T-cell (primary cell): ENCODE measurements around the gene C2CD4A. TPM values are rescaled to one million over a fixed set of nuclear protein-coding genes. Genes with fewer than 3 reads are reported as not detected.

Experiments used
- ATAC-seq, 4 experiments: fragments of 200-7000 bp in 3 of 4; fragments of 150-1000 bp in 1 of 4; cut with Tn5 transposase; replicated peaks in 1 of 4; 1 replicate in 3 of 4; 2 replicates in 1 of 4; pipeline ENCODE4 v1.10.0; 2021; ENCODE audit warnings: moderate library complexity in 3 of 4, mild to moderate bottlenecking in 2 of 4, moderate number of reproducible peaks in 1 of 4
- CTCF ChIA-PET, 2 donors: fragments of 300-600 bp; sonication (Branson Sonifier 250); formaldehyde crosslinking; loops; one replicate each; lab custom pipeline; 2022; ENCODE audit warnings: antibody characterized with exemption in 2 of 2; lab: Charles Lee
- POLR2A ChIA-PET, 2 donors: fragments of 300-600 bp; sonication (Branson Sonifier 250); formaldehyde crosslinking; loops; one replicate each; lab custom pipeline; 2022; ENCODE audit warnings: antibody characterized with exemption in 2 of 2; lab: Charles Lee
- DNase-seq, 35 experiments: peaks; one replicate each; pipeline versions ENCODE4 v3.0.0 to v3.0.0-alpha.2; 2013 to 2023
- H3K27ac ChIP-seq: one replicate; pipeline ENCODE4 v1.5.1; 2013; ENCODE audit warnings: low read length
- H3K27me3 ChIP-seq, 2 experiments: replicated peaks in 1 of 2; 1 replicate in 1 of 2; 2 replicates in 1 of 2; pipeline versions ENCODE4 v1.6.1 to v1.7.0; 2013; ENCODE audit warnings: low read length in 1 of 2, mixed read lengths in 1 of 2; ENCODE audit not compliant: control insufficient read depth in 2 of 2, insufficient read depth in 2 of 2; ENCODE audit errors: extremely low read depth in 1 of 2
- H3K36me3 ChIP-seq, 2 donors: 1 replicate in 1 of 2; 2 replicates in 1 of 2; pipeline versions ENCODE4 v1.6.1 to v1.7.0; 2013; ENCODE audit warnings: low read length in 1 of 2; ENCODE audit not compliant: control insufficient read depth in 2 of 2, insufficient read depth in 1 of 2; ENCODE audit errors: extremely low read depth in 1 of 2
- H3K4me1 ChIP-seq, 2 experiments: 1 replicate in 1 of 2; 2 replicates in 1 of 2; pipeline versions ENCODE4 v1.6.1 to v1.7.0; 2013; ENCODE audit warnings: low read length in 2 of 2, mixed read lengths in 1 of 2; ENCODE audit not compliant: insufficient read depth in 2 of 2, control insufficient read depth in 1 of 2; ENCODE audit errors: extremely low read depth in 1 of 2
- H3K4me3 ChIP-seq, 2 donors: 1 replicate in 1 of 2; 2 replicates in 1 of 2; pipeline versions ENCODE4 v1.5.1 to v1.7.0; 2013; ENCODE audit warnings: mild to moderate bottlenecking in 2 of 2, low read length in 1 of 2, moderate library complexity in 1 of 2; ENCODE audit not compliant: control insufficient read depth in 1 of 2; ENCODE audit errors: extremely low read depth in 1 of 2
- H3K9me3 ChIP-seq: 2 replicates; pipeline ENCODE4 v1.7.0; 2013
- H3K27ac Mint-ChIP-seq, 2 donors: one replicate each; pipeline ENCODE4 v1.8.0; 2020 to 2021; ENCODE audit warnings: mild to moderate bottlenecking in 2 of 2, mixed read lengths in 2 of 2
- H3K27me3 Mint-ChIP-seq, 2 donors: one replicate each; pipeline ENCODE4 v1.8.0; 2021 to 2022; ENCODE audit warnings: mixed read lengths in 2 of 2
- H3K36me3 Mint-ChIP-seq: one replicate; pipeline ENCODE4 v1.8.0; 2021; ENCODE audit warnings: mixed read lengths
- H3K4me1 Mint-ChIP-seq, 3 donors: one replicate each; pipeline ENCODE4 v1.8.0; 2020 to 2022; ENCODE audit warnings: mixed read lengths in 3 of 3, mild to moderate bottlenecking in 1 of 3
- H3K4me3 Mint-ChIP-seq, 3 donors: one replicate each; pipeline ENCODE4 v1.8.0; 2020 to 2022; ENCODE audit warnings: mild to moderate bottlenecking in 3 of 3, mixed read lengths in 3 of 3, moderate library complexity in 3 of 3
- H3K9me3 Mint-ChIP-seq, 3 donors: one replicate each; pipeline ENCODE4 v1.8.0; 2020 to 2022; ENCODE audit warnings: mixed read lengths in 3 of 3
- WGBS: methylation state at CpG from one replicate; pipeline ENCODE4 v1.1.5; 2013; ENCODE audit warnings: missing lambda C conversion rate; ENCODE audit not compliant: insufficient coverage; 5-methylcytosine and 5-hydroxymethylcytosine counted together
- total RNA-seq, 35 experiments: library from RNA in 6 of 35; stranded (reverse) in 6 of 35; fragments of 120-200 nt in 1 of 35; gene quantifications; one replicate each; pipeline versions ENCODE4 v1.2.1 to v1.2.4 and lab custom pipeline; 2013 to 2026

Gene C2CD4A
- total RNA-seq, 5 donors from 2014 or later (not counting 1 experiment from before 2014, with no cell fraction given), result not detected

DNA sequence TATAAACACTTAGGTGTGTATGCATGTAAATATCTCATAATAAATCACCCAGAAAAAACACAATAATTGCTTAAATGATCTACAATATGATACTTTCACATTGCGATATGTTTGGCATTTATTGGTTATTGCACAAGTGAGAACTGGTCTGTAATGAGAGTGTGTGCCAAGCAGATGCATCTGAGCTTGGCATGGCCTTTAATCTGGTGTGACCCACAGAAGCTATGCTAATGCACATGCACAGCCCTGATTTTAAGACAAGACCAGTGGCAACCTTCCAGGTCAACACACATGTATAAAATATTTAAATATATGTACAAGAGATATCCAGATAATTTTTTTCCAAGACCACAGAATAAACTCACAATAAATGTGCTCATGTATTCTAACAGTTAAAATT lies 42.7 kb downstream of the C2CD4A start:
- CTCF ChIA-PET, result no interaction called here
- Mint-ChIP-seq H3K27ac (no peak overlapping the region), H3K9me3 (no peaks in the 10 kb centered on the region)

DNA sequence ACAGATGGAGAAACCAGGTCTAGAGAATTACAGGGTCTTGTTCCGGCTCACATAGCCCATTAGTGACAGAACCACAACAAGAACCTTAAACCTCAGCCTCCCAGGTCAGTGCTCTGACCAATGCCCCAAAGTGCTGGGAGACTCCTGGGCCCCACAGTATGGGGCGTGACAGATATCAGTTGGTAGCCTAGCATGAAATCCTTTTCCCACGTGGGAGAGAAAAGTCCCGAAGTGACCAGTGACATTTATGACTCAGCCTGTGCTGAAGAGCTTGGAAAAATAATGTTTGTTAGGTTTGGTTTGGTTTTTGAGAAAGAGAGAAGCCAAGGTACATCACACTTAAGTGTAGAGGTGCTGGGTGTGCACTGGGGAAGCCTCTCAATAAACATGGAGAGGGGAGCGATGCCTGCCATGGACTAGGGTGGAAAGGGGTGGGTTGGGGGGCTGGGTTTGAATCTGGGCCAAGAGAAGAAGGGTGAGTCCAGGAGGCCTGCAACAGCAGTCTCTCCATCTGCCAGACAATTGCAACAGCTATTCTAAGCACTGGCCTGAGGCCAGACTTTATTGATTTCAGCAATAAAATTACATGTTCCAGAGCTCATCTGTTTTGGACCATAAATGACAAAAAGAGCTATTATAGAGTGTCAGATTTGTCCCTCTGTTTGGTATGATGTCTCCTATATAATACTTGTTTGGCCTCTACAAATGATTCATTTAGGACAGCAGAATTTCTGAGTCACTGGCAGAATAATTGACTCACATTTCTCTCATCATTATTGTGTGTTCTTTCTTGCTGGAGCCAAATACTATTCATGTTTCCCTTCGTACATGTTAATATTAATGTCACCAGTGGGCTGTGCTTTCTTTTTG lies 43.4 kb downstream of the C2CD4A start:
- Histone ChIP-seq H3K27ac (no peak overlapping the region), H3K4me1 (no peaks in the 10 kb centered on the region), H3K9me3 (no peaks in the 10 kb centered on the region), H3K27me3 (peaks cover 0 to 12% of the 10 kb centered on the region in 2 experiments), H3K4me3 (no peak overlapping the region), H3K36me3 (no peaks in the 10 kb centered on the region)
- Mint-ChIP-seq H3K27me3 (peaks cover 11 to 18% of the 10 kb centered on the region in 2 donors), H3K27ac (no peak overlapping the region), H3K9me3 (no peaks in the 10 kb centered on the region), H3K36me3 (no peaks in the 10 kb centered on the region), H3K4me3 (no peak overlapping the region), H3K4me1 (no peaks in the 10 kb centered on the region)
- WGBS, result 64% methylated on average over 4 of the region's 6 CpGs
- no peak for ATAC-seq
- ChIA-PET POLR2A (interaction anchor here in 1 of 2 donors (0.6 kb wide), 1 partner anchor 8 kb away, joined by 3 read pairs; no protein-coding TSS in a partner anchor), CTCF (no interaction called here)
- no peak for DNase-seq

More for the DNA sequence above, 42.7 kb downstream of the C2CD4A start:
- Mint-ChIP-seq H3K36me3 (no peaks in the 10 kb centered on the region), H3K4me3 (no peak overlapping the region), H3K4me1 (no peaks in the 10 kb centered on the region), H3K27me3 (peaks cover 11 to 18% of the 10 kb centered on the region in 2 donors)
- Histone ChIP-seq H3K36me3 (no peaks in the 10 kb centered on the region), H3K4me3 (no peak overlapping the region), H3K9me3 (no peaks in the 10 kb centered on the region), H3K4me1 (no peaks in the 10 kb centered on the region), H3K27me3 (peaks cover 0 to 12% of the 10 kb centered on the region in 2 experiments), H3K27ac (no peak overlapping the region)
- DNase-seq (no peak), ATAC-seq (no peak)
- POLR2A ChIA-PET, result no interaction called here
- WGBS, result no CpG with 5 or more reads among the region's 1 CpG

GRCh38 chr15:62112081-62112480 lies 45.3 kb downstream of the C2CD4A start:
- H3K27ac Mint-ChIP-seq, result no peak overlapping the region
- no peaks in the 10 kb centered on the region for H3K36me3 ChIP-seq
- no peaks in the 10 kb centered on the region for H3K4me1 Mint-ChIP-seq
- H3K9me3 Mint-ChIP-seq, result no peaks in the 10 kb centered on the region
- H3K4me3 ChIP-seq, result no peak overlapping the region
- POLR2A ChIA-PET, result no interaction called here
- H3K4me3 Mint-ChIP-seq, result no peak overlapping the region
- no peak overlapping the region for H3K27ac ChIP-seq
- no peak for DNase-seq
- 100% methylated on average over 1 of the region's 4 CpGs for WGBS
- H3K27me3 Mint-ChIP-seq, result peaks cover 11% of the 10 kb centered on the region in 2 donors
- peaks cover 0 to 12% of the 10 kb centered on the region in 2 experiments for H3K27me3 ChIP-seq
- CTCF ChIA-PET, result no interaction called here
- no peak for ATAC-seq
- no peaks in the 10 kb centered on the region for H3K36me3 Mint-ChIP-seq
- H3K9me3 ChIP-seq, result no peaks in the 10 kb centered on the region
- no peaks in the 10 kb centered on the region for H3K4me1 ChIP-seq

GRCh38 chr15:62112616-62113593 lies 46.1 kb downstream of the C2CD4A start:
- no peak for ATAC-seq
- Histone ChIP-seq H3K4me1 (no peaks in the 10 kb centered on the region), H3K4me3 (no peak overlapping the region), H3K36me3 (no peaks in the 10 kb centered on the region), H3K27ac (no peak overlapping the region), H3K27me3 (peaks cover 0 to 12% of the 10 kb centered on the region in 2 experiments), H3K9me3 (no peaks in the 10 kb centered on the region)
- Mint-ChIP-seq H3K36me3 (no peaks in the 10 kb centered on the region), H3K4me1 (no peaks in the 10 kb centered on the region), H3K4me3 (no peak overlapping the region), H3K27me3 (peaks cover 11% of the 10 kb centered on the region in 2 donors), H3K9me3 (no peaks in the 10 kb centered on the region), H3K27ac (no peak overlapping the region)
- no peak for DNase-seq
- 74% methylated on average over 10 of the region's 11 CpGs for whole genome bisulfite sequencing
- ChIA-PET POLR2A (no interaction called here), CTCF (no interaction called here)

DNA sequence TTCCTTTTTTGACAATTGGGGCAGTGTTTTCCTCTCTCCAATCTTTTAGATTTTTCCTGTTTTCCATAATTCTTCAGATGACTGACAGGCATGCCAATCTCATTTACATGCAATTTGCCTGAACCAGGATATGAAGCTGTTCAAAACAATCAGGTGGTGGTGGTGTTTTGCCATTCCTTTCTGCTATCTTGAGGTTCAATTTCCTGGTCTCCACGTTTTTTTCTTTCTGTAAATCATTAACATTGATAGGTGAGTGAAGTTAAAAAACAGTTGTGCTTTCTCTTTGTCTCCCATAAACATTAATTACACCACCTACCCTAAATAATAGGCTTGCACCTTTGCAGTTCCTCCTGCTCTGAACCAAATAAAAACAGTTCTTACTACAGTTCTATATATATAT lies 49.1 kb downstream of the C2CD4A start:
- DNase-seq (no peak), ATAC-seq (no peak)
- Mint-ChIP-seq H3K9me3 (no peaks in the 10 kb centered on the region), H3K4me1 (peaks cover 11 to 23% (median 21%) of the 10 kb centered on the region in 3 donors), H3K27me3 (peaks cover 11 to 13% of the 10 kb centered on the region in 2 donors), H3K36me3 (no peaks in the 10 kb centered on the region), H3K4me3 (no peak overlapping the region), H3K27ac (no peak overlapping the region)
- Histone ChIP-seq H3K4me1 (peaks cover 3 to 4% of the 10 kb centered on the region in 2 experiments), H3K4me3 (no peak overlapping the region), H3K9me3 (no peaks in the 10 kb centered on the region), H3K36me3 (no peaks in the 10 kb centered on the region), H3K27me3 (peaks cover 0 to 16% of the 10 kb centered on the region in 2 experiments), H3K27ac (no peak overlapping the region)
- CTCF ChIA-PET, result no interaction called here
- no CpG with 5 or more reads among the region's 1 CpG for WGBS
- POLR2A ChIA-PET, result interaction anchor here in 1 of 2 donors (0.6 kb wide), 1 partner anchor 71 kb away, joined by 5 read pairs; no protein-coding TSS in a partner anchor
